ENCODE data around the gene GPR119.

GRCh38 chrX:130378024-130378669 lies 7.3 kb downstream of the GPR119 start:
- TF ChIP-seq, protein P1, sequence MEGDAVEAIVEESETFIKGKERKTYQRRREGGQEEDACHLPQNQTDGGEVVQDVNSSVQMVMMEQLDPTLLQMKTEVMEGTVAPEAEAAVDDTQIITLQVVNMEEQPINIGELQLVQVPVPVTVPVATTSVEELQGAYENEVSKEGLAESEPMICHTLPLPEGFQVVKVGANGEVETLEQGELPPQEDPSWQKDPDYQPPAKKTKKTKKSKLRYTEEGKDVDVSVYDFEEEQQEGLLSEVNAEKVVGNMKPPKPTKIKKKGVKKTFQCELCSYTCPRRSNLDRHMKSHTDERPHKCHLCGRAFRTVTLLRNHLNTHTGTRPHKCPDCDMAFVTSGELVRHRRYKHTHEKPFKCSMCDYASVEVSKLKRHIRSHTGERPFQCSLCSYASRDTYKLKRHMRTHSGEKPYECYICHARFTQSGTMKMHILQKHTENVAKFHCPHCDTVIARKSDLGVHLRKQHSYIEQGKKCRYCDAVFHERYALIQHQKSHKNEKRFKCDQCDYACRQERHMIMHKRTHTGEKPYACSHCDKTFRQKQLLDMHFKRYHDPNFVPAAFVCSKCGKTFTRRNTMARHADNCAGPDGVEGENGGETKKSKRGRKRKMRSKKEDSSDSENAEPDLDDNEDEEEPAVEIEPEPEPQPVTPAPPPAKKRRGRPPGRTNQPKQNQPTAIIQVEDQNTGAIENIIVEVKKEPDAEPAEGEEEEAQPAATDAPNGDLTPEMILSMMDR (IDR thresholded peaks at IDR 0.05): no peak
- no peak for TF ChIP-seq EP300 (IDR thresholded peaks at IDR 0.05)

Data from esophagus muscularis mucosa (tissue), 3 donors.